Amniotic epithelial cell (primary cell): ENCODE results near the gene IGLL5.
A peak's percentile ranks its signal among the peaks of the same experiment; 100 is the strongest.
"Not testable (repeated sequence)": the region's sequence is repeated elsewhere in the genome, so short reads cannot be mapped to it uniquely, and the experiment has no call there.

Experiments used
- DNase-seq: peaks from one replicate; pipeline ENCODE4 v3.0.0-alpha.2; 2010; ENCODE audit warnings: low read depth

IGLL5 gene

GRCh38 chr22:22900527-22901205 lies 13.1 kb downstream of the IGLL5 start:
- not testable (repeated sequence) for DNase-seq

- peak; percentile 2 for DNase-seq
These were observed 14.1 kb downstream of the IGLL5 start for GRCh38 chr22:22901578-22902218.

- peak; percentile 4 for DNase-seq
These were observed 14.8 kb downstream of the IGLL5 start for GRCh38 chr22:22902247-22903001.

- peak; percentile 4 for DNase-seq
These were observed 15.8 kb downstream of the IGLL5 start for GRCh38 chr22:22903355-22903777.

- DNase-seq: not testable (repeated sequence)
These were observed 16.2 kb downstream of the IGLL5 start for GRCh38 chr22:22903781-22904192.

GRCh38 chr22:22904736-22905135 lies 17.1 kb downstream of the IGLL5 start:
- not testable (repeated sequence) for DNase-seq

GRCh38 chr22:22906391-22906790 lies 18.8 kb downstream of the IGLL5 start:
- DNase-seq: not testable (repeated sequence)

- DNase-seq: no peak
These were observed 19.4 kb downstream of the IGLL5 start for GRCh38 chr22:22906907-22907550.

GRCh38 chr22:22907551-22908494 lies 20.2 kb downstream of the IGLL5 start:
- DNase-seq: no peak

- no peak for DNase-seq
These were observed 20.9 kb downstream of the IGLL5 start for GRCh38 chr22:22908495-22908861.

GRCh38 chr22:22908941-22909604 lies 21.5 kb downstream of the IGLL5 start:
- DNase-seq: no peak

- DNase-seq: no peak
These were observed 22.1 kb downstream of the IGLL5 start for GRCh38 chr22:22909605-22910271.

- no peak for DNase-seq
These were observed 22.9 kb downstream of the IGLL5 start for GRCh38 chr22:22910272-22911240.

- no peak for DNase-seq
These were observed 23.9 kb downstream of the IGLL5 start for GRCh38 chr22:22911327-22912134.

- no peak for DNase-seq
These were observed 24.7 kb downstream of the IGLL5 start for GRCh38 chr22:22912135-22912987.

- DNase-seq: no peak
These were observed 25.3 kb downstream of the IGLL5 start for GRCh38 chr22:22912988-22913253.

- no peak for DNase-seq
These were observed 26.4 kb downstream of the IGLL5 start for GRCh38 chr22:22913989-22914388.
